NCI-H187 (cell line): ENCODE measurements around the gene PIAS1.
"Not testable (repeated sequence)": the region's sequence is repeated elsewhere in the genome, so short reads cannot be mapped to it uniquely, and the experiment has no call there.

Experiments used
- DNase-seq, 2 experiments: peaks; one replicate each; lab custom pipeline; 2025; lab: John Stamatoyannopoulos, UW

Gene PIAS1

DNA sequence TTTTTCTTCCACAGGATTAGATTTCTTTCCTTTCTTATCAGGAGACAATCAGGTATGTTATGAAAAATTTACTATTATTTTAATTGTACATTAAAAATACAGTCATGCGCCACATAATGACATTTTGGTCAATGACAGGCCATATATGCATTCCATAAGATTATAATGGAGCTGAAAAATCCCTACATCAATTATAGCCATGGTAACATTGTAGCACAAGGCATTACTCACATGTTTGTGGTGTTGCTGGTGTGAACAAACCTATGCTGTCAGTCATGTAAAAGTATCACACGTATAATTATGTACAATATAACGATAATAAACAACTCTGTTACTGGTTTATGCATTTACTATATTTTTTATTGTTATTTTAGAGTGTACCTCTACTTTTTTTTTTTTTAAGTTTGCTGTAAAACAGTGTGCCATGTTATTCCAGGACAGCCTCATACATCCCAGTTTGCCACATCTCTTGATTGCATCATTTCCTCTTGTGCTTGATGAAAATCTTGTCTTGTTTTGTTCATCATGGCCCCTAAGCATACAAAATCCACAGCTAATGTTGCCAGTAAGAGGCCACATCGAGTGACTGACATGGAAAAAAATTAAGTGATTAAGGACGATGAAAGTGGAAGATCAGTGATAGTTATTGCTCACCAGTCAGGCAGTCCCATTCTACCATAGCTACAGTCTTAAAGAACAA, 129.7 kb downstream of the PIAS1 start:
- no peak for DNase-seq

DNA sequence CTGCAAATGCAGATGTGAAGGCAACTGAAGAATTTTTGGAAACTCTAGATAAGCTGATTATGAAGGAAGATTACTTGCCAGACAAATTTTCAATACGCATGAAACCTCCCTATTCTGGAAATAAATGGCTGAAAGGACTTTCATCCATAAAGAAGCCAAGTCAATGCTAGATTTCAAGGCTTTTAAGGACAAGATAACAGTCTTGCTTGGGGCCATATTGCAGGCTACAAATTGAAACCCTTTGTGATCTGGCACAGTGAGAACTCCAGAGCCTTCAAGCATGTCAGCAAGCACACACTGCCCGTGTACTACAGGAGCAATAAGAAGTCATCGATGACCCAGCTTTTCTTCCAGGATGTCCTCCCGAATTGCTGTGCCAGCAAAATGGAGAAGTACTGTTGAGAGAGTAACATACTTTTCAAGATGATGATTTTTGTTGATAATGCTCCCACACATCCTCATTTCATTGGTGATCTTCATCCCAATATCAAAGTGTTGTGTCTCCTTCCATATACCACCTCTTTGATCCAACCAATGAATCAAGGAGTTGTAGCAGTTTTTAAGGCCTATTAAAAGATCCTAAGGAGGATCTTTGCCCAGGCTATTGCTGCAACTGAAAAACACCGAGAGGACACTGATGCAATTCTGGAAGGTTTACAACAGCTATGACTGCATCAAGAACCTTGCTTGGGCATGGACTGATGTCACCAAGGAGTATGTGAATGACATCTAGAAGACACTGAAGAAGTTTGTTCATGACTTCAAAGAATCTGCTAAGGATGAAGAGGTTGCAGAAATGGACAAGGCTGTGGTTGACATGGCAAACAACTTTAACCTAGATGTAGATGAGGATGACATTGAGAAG, 130.7 kb downstream of the PIAS1 start:
- no peak for DNase-seq

DNA sequence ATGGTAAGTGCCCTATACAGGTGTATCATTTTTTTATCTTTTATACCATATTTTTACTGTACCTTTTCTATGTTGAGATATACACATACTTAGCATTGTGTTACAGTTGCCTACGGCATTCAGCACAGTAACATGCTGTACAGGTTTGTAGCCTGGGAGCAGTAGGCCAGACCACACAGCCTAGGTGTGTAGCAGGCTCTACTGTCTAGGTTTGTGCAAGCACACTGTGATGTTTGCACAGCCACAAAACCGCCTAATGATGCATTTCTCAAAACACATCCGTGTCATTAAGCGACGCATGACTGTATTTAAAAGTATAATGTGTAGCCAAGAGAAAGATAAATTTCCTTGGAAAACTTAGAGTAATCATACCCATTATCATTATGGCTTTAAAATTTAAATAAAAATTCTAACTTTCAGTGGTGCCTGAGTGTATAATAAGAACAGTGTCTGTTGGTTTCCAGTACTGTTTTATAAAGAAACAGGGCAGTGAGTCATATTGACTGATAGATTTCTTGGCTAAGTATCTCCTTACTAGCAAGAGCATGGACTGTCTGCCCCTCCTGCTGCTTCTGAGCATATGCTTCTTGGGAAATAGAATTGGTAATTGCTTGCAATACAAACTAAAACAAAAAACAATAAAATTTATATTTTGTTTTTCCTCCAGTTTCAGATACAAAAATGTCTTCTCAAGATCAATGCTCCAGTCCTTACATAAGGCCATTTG, 132.7 kb downstream of the PIAS1 start:
- DNase-seq, result no peak

DNA sequence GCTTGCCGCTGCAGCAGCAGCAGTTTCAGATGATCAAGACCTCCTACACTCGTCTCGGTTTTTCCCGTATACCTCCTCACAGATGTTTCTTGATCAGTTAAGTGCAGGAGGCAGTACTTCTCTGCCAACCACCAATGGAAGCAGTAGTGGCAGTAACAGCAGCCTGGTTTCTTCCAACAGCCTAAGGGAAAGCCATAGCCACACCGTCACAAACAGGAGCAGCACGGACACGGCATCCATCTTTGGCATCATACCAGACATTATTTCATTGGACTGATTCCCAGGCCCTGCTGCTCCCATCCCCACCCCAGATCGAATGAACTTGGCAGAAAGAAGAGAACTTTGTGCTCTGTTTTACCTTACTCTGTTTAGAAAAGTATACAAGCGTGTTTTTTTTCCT, 133.4 kb downstream of the PIAS1 start:
- DNase-seq, result no peak

DNA sequence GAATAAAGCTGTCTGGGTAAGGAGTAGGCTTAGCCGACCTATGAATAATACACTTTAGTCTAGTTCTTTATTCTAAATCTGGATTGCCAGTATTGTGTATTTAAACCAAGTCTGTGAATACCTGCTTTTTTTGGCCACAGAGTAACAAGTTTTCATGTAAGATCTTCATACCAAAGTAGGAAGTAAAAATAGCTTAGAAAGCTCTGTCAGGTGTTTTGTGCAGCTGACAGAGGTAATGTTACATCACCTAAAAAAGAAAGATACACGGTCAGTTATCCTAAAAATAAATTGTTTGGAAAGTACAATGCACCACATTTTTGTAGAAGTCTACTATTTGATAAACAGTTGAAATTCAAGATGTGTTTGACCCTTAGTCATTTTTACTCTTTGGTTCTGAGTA, 134.5 kb downstream of the PIAS1 start:
- no peak for DNase-seq

DNA sequence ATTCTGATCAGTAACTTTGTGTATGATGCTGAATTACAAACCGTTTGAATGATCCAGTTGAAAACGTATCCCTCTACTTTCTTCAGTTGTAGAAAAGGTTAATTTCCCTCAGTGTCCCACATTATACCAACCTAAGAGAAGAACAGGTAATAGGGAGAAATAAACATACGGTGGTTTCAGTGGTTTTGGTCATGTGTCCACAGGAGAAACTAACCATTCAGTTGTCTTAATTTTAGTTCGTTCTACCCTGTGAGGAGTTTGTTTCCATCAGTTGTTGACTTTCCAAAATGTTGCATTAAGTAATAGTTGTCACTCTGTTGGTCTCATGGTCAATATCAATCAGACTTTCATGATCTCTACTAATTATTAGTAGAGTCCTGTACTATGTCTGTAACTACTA, 135.9 kb downstream of the PIAS1 start:
- no peak for DNase-seq

DNA sequence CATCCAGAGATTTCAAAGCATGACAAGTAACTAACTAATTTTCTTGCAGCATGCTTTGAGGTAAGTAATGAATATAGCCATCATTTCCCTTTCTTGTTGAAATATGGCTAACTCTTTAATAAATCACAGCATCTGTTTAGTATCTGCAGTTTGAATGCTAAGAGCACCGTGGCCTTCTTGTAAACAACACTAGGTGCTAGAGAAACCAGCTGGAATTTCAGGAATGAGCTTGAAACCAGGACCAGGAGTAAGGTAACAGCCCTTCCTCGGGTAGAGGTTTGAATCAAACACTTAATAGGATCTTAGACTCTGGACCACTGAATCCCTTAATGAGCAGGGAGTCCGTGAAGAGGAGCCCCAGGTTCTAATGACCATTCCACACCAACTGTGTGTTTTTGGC, 137.4 kb downstream of the PIAS1 start:
- DNase-seq, result no peak

DNA sequence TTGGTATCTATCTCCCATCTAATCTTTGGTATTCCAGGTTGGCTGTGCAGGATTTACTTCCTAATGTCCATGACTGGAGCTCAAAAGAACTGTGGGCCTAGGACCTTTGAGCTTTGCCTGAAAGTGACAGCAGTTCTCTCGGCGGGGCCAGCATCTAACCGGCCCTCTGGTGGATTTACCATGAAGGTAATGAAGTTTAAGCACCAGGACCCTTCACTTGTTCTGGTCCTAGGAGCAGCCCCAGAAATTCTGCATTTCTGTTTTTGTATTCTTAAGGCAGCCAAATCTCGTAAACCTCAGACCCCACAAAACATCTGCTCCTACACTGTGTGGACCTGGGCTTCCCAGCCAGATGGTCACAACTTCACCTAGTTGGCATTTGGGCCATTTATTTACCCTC, 138.0 kb downstream of the PIAS1 start:
- no peak for DNase-seq

DNA sequence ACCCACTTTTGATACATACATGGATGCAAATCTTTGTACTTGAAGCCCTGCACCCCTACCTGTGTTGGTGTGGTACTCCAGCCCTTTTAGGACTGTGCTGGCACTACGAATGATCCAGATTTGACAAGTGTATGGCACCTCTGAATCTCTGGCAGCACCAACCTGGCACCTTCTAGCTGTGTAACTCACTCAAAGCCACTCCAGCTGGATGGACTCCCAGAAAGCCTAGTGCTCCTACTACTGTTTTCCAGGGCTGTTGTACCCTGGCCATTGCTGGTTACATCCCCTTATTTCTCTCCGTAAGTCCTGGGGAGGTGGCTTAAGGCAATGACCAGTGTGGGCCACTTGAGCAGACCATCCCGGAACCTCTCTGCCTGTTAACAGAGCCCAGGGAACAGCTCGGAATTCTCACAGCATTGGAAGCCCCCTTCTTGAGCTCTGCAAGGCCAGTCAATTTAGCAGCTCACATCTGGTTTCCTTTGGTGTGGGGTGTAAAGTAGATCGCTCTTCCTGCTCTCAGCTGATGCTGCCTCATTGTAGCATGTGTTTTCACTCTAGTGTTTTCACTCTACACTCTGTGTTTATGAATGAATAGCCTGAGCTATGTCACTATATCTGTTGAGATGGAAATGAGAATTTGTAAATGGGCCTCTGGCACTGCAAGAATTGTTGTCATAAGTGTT, 138.8 kb downstream of the PIAS1 start:
- no peak for DNase-seq

DNA sequence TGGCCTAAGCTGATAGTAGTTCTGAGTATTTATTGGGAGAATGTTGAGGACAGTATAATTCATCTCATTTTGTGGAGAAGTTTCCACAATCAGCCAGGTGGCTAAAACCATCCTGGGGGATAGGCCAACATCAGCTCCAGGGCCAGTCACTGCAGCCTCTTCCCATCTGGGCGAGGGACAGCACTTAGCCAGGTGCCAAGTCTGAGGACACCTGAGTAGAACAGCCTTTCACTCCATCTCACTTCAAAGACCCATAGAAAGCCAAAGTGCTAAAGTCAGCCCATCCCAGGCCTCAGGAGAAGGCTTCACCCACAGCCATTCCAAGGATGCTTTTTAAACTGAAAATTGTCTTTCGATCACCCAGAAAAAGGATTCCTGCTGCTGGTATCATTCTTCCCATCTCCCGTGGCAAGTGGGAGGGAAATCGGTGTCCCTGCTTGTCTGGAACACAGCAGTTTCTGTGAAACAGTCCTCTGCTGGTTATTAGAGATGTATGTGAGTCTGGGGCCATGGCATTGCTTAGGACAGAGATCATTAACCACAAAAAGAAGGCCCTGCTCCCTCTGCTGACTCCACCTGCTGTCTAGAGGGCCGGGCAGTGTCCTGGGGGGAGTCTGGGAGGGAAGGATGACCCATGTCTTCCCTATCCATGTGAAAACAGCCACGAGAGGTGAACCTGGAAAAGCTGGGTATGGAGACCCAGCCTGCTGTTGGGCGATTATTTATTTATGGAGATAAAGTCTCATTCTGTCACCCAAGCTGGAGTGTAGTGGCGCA, 141.4 kb downstream of the PIAS1 start:
- DNase-seq, result no peak

DNA sequence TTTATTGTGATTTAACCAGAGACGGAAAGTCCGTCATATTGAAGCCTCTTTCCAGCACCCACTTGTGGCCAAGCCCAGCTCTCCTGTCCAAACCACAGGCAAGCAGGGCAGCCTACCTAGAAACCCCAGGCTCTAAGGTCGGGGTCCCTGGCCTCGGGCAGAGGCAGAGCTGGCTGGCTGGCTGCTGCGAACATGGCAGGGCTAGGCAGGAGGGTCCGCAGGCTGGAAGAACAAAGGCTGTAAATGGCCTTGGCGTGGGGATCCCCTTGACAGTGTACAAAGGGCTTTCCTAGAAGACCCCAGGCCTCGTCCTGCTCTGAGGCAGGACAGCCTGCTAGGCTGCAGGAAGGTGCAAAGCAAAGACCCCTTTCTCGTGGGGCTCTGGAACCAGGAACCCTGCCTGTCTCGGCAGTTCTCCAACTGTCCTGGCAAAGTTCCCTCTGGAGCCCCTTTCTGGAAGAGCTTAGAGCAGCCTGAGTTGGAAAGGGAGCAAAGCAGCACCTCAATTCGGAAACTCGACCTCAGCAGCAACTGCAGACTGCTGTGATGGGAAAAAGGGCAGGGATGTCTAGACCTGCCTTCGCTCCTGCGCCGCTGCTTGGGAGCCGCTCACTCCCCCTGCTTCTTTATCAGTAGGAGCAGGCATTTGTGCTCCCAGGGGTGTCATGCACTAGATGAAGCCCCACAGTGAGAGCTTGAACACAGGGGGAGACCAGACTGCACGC, 142.5 kb downstream of the PIAS1 start:
- no peak for DNase-seq

DNA sequence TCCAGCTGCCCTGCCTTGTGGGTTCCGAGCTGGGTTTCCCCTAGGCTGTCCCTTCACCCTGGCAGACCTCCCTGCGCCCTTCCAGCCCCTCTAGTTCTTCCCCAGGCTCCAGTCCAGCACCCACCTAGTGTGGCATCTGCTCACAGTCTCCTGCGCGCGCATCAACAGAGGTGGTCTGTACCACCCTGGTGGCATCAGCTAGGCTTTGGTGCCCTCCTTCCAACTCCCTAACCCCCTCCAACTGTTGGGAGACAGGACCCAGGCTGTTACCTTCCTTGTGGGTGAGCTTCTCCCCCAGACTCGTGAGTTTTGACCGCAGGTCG, 143.0 kb downstream of the PIAS1 start:
- no peak for DNase-seq

DNA sequence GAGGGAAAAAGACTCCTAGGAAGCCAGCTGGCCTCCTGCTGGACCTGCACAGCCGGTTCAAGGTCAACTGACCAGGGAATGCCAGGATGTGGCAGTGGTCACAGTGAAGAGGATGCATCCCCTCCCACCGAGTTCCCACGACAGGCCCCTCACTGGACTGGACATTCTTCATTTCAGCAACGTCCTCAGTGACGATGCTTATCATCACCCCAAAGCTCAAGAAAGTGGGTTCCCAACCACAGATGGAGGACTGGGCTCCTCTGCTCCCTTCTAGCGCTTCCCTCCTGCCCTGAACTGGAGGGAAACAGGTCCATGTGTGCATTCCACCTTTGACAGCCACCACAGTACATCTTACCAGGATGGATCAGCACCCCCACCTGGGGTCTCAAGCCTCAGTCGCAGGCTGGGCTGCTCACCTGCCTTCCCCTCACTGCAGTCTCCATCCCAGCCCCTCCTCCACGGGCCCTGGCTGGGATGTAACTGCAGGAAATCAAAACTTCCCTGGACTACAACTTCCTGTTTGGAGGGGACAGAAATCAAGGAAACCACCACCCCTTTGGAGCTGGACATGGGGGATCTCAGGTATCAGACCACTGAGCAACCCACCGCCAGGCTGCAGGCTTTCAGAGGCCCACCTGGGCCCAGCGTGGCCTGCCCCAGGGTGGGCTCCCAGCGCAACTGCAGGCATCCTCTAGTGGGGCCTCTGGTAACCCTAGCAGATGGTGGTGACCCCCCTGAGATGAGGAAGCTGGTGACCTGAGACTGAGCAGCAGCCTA, 143.7 kb downstream of the PIAS1 start:
- no peak for DNase-seq

DNA sequence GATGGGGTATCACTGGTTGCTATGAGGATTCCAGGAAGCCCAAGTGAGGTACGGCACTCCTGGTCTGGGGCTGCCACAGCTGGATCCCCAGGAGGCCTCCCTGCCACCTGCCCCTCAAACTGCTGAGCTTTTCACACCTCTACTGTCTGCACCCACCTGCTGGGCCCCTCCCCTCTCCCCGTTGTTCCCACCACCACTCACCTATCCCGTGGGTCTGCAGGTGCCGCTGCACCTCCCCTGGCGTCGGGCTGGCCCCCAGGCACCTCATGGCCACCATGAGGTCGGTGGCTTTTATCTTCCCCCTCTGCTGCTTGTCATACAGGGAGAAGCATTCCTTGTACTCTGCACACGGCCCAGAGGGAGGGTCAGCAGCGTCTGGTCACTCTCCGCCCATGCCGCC, 145.2 kb downstream of the PIAS1 start:
- DNase-seq, result no peak

DNA sequence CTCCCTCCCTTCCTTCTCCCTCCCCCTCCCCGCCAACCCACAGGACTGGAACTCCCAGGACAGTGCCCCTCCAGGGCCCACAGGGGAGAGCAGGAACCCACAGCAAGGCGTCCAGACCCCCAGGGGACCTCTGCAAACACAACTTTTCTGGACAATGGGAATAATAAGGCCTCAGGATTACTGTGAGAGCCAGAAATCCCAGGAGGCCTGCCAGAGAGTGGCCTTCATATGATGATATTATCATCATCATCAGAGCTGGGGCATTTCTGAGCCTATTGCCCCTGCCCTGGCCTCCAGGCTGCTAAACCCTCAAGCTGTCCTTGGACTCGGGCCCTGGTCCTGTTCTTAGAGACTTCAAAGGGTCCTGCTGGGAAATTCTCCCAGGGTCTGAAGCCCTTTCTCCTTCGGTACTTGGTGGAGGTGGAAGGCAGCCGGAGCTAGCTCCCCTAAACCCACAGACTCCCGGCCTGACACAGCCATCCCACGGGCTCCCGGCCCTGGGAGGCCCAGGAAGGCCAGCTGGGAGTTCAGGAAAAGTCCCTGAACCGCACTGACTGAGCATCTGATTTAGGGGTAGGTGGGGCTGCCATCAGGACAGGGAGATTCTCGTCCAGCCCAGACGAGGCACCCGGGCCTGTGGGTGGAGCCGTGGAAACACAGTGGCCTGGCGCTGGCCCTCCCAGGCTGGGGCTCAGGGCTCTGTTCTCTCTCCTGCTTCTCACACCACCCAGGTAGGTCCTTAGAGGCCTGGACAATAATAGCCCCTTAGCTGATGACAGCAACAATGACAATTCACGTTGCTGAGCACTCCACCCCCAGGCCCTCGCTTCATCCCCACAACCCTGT, 146.1 kb downstream of the PIAS1 start:
- DNase-seq, result no peak

DNA sequence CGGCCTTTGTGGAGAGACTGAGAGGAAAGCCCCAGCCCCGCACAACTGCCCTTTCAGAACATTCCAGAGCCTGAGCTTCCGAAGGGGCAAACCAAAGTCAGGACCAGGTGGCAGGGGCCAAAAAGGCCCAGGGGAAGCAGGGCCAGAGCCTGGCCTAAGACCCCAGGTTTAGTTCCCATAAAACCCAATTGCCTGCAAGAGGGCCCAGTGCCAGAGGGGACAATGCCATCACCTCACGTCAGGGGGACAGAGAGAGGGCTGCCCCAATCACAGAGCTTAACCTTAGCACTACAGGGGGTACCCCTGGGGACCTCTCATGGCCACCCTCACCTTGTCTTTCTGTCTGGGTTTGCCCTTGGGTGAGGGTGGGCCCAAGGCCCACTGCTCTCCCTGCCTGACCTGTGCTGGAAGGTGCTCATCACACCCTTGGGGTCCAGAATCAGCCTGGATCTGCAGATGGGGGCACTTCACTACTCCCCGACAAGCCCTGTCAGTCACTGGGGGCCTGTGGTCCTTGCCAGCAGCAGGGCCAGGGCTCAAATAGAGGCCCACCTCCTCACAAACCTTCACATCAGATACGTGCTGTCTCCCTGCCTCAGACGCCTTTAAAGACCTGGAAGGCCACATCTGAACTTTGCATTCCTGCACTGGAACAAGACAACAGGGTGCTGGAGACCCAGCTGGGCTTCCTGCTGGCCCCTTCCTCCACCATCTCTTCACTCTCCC, 147.2 kb downstream of the PIAS1 start:
- no peak for DNase-seq

DNA sequence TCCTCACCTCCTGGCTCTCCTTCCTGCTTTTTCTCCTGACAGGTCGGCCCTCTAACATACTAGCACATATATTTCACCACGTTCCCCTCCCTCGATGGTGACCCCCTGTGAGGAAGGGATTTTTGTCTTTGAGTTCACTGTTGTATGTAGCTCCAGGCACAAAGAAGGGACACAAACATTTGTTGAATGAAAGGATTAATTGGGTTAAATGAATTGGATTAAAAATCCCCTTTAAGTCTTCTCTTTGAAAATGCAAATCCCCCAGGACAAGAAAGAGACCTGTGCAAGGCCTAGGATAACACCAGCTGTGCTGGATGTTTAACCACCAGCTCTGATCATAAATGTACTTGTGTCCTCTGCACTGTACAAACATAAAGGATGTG, 147.8 kb downstream of the PIAS1 start:
- DNase-seq, result no peak

DNA sequence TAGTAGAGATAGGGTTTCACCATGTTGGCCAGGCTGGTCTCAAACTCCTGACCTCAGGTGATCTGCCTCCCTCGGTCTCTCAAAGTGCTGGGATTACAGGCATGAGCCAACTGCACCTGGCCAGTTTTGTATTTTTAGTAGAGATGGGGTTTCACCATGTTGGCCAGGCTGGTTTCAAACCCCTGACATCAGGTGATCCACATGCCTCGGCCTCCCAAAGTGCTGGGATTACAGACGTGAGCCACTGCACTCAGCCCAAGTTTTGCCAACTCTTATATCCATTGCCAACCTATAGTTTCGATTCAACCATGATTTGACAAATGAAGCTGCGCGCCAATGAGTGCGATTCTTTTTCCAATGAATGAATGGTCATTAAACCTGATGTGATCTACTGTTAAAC, 148.9 kb downstream of the PIAS1 start:
- DNase-seq, result not testable (repeated sequence)

DNA sequence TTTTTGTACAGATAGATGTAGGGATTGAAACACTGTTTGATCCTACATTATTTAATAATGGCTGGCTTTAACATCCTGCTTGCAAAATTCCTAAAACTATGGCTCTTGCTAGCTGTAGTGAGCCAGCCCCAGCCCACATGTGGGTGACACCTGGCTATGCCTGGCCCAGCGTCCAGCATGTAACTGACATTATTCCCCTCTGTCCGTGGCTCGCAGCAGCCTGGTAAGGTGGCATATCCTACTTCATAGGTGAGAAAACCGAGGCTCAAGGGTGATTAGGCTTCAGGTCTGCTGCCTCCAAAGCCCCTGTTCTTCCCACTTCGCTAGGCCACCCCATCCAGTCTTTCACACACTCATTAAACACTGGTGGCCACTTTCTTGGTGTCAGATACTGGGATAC, 149.4 kb downstream of the PIAS1 start:
- no peak for DNase-seq
